Fibroblast of lung (primary cell): ENCODE results near the gene PCSK6. TPM values are rescaled to one million over a fixed set of nuclear protein-coding genes. Genes with fewer than 3 reads are reported as not detected.

Experiments
- DNase-seq, 2 donors: peaks; one replicate each; pipeline versions ENCODE4 v3.0.0 to v3.0.0-alpha.2; 2010; ENCODE audit warnings: low read depth in 2 of 2
- H2AFZ ChIP-seq: 2 replicates; pipeline ENCODE4 v1.5.1; 2012; ENCODE audit warnings: low read length, control low read depth, inconsistent platforms
- H3K27ac ChIP-seq: 2 replicates; pipeline ENCODE4 v1.5.1; 2011; ENCODE audit warnings: low read length, control low read depth; ENCODE audit not compliant: insufficient read depth
- H3K27me3 ChIP-seq: 2 replicates; pipeline ENCODE4 v1.5.1; 2011; ENCODE audit warnings: mild to moderate bottlenecking, low read length; ENCODE audit not compliant: control insufficient read depth, insufficient read depth
- H3K36me3 ChIP-seq: 2 replicates; pipeline ENCODE4 v1.5.1; 2011; ENCODE audit warnings: low read length; ENCODE audit not compliant: control insufficient read depth, insufficient read depth
- H3K4me1 ChIP-seq: 2 replicates; pipeline ENCODE4 v1.5.1; 2011; ENCODE audit warnings: low read length; ENCODE audit not compliant: control insufficient read depth, insufficient read depth; ENCODE audit errors: extremely low read depth
- H3K4me2 ChIP-seq: 2 replicates; pipeline ENCODE4 v1.5.1; 2011; ENCODE audit warnings: low read length, control low read depth; ENCODE audit not compliant: insufficient read depth; ENCODE audit errors: extremely low read depth
- H3K4me3 ChIP-seq, 4 experiments: fragments of 200-600 bp in 1 of 4; sonication (generic) in 1 of 4; replicated peaks in 1 of 4; 2 replicates each; pipeline ENCODE4 v1.5.1; 2011 to 2016; ENCODE audit warnings: low read length in 4 of 4, low read depth in 3 of 4, mild to moderate bottlenecking in 3 of 4, control low read depth in 2 of 4, inconsistent platforms in 1 of 4, mixed read lengths in 1 of 4; ENCODE audit not compliant: insufficient read depth in 1 of 4; ENCODE audit errors: control extremely low read depth in 1 of 4
- H3K79me2 ChIP-seq: 2 replicates; pipeline ENCODE4 v1.5.1; 2012; ENCODE audit warnings: mild to moderate bottlenecking, low read length, inconsistent platforms; ENCODE audit not compliant: control insufficient read depth, insufficient read depth
- H3K9ac ChIP-seq: 2 replicates; pipeline ENCODE4 v1.5.1; 2011; ENCODE audit warnings: mild to moderate bottlenecking, low read length, control low read depth; ENCODE audit not compliant: insufficient read depth
- H3K9me3 ChIP-seq: 2 replicates; pipeline ENCODE4 v1.5.1; 2012; ENCODE audit warnings: low read depth, low read length; ENCODE audit not compliant: control insufficient read depth, insufficient read depth
- H4K20me1 ChIP-seq: 2 replicates; pipeline ENCODE4 v1.5.1; 2011; ENCODE audit warnings: low read length; ENCODE audit not compliant: control insufficient read depth, insufficient read depth; ENCODE audit errors: extremely low read depth
- CTCF ChIP-seq, 2 donors: IDR thresholded peaks in 1 of 2; conservative IDR thresholded peaks in 1 of 2; 1 replicate in 1 of 2; 2 replicates in 1 of 2; pipeline ENCODE4 v1.5.1; 2011 to 2012; ENCODE audit warnings: low read length in 2 of 2, control low read depth in 1 of 2, inconsistent platforms in 1 of 2, low read depth in 1 of 2, mild to moderate bottlenecking in 1 of 2
- EZH2 ChIP-seq: IDR thresholded peaks from 2 replicates; pipeline ENCODE4 v1.5.1; 2012; ENCODE audit warnings: low read length, control low read depth, mild to moderate bottlenecking; ENCODE audit errors: missing control alignments
- polyA plus RNA-seq, 2 donors: library from polyadenylated mRNA; depleted of rRNA in 1 of 2; stranded (reverse) in 1 of 2; unstranded in 1 of 2; fragments of >200 nt; gene quantifications; 2 replicates each; pipeline ENCODE4 v1.2.1, GENCODE V29; 2011 to 2012; ENCODE audit warnings: missing spikeins in 1 of 2
- total RNA-seq: library from RNA; depleted of rRNA; stranded (reverse); fragments of >200 nt; gene quantifications from 2 replicates; pipeline ENCODE4 v1.2.1, GENCODE V29; 2014

PCSK6 gene
- total and polyA plus RNA-seq, 2 donors (not counting 1 experiment from before 2014, with no cell fraction given), result 0.02 to 0.83 TPM

GRCh38 chr15:101474983-101475382, 14.5 kb downstream of the PCSK6 start:
- Histone ChIP-seq H3K4me1 (no peaks in the 10 kb centered on the region), H3K27me3 (peaks cover 4% of the 10 kb centered on the region)
- no peak for DNase-seq

DNA sequence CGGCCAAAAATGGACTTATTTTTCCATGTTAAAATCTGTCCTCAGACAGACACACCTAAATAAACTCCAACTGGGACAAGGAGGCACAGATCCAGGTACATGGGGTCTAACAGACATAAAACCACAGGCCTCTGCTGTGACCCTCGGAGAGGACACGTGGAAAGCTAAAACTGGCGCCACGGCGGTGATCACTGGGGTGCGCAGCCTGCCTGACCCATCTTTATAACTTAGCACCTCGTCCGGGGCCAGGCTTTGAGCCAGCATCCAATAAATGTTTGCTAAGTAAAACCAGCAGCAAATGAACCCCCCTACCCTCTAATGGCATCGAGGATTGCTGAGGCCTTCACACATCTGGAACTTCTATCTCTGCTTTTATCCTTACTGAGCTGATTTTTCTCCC, 15.3 kb downstream of the PCSK6 start:
- H3K4me1 ChIP-seq, result no peaks in the 10 kb centered on the region
- H3K27me3 ChIP-seq, result peaks cover 4% of the 10 kb centered on the region
- H3K9me3 ChIP-seq, result no peaks in the 10 kb centered on the region
- no peak overlapping the region for H3K9ac ChIP-seq
- no peak for DNase-seq
- H2AFZ ChIP-seq, result no peak overlapping the region
- H3K79me2 ChIP-seq, result no peaks in the 10 kb centered on the region
- no peaks in the 10 kb centered on the region for H3K36me3 ChIP-seq
- no peak overlapping the region for H3K4me2 ChIP-seq
- H3K27ac ChIP-seq, result no peak overlapping the region
- H4K20me1 ChIP-seq, result no peaks in the 10 kb centered on the region
- H3K4me3 ChIP-seq, result no peak overlapping the region
- TF ChIP-seq CTCF (conservative IDR thresholded peaks at IDR 0.05 in 1 of 2, IDR thresholded peaks at IDR 0.05 in 1 of 2; ENCODE audit: low read depth in 1 of 2, low read length in 2 of 2) (no peak), EZH2 (no peak)

More at GRCh38 chr15:101474983-101475382, 14.5 kb downstream of the PCSK6 start:
- Histone ChIP-seq H4K20me1 (no peaks in the 10 kb centered on the region), H3K79me2 (no peaks in the 10 kb centered on the region), H3K27ac (no peak overlapping the region), H3K9me3 (no peaks in the 10 kb centered on the region), H3K36me3 (no peaks in the 10 kb centered on the region), H3K4me2 (no peak overlapping the region), H3K4me3 (no peak overlapping the region), H2AFZ (no peak overlapping the region), H3K9ac (no peak overlapping the region)
- no peak for TF ChIP-seq EZH2
- TF ChIP-seq CTCF (conservative IDR thresholded peaks at IDR 0.05 in 1 of 2, IDR thresholded peaks at IDR 0.05 in 1 of 2; ENCODE audit: low read depth in 1 of 2, low read length in 2 of 2), result no peak

DNA sequence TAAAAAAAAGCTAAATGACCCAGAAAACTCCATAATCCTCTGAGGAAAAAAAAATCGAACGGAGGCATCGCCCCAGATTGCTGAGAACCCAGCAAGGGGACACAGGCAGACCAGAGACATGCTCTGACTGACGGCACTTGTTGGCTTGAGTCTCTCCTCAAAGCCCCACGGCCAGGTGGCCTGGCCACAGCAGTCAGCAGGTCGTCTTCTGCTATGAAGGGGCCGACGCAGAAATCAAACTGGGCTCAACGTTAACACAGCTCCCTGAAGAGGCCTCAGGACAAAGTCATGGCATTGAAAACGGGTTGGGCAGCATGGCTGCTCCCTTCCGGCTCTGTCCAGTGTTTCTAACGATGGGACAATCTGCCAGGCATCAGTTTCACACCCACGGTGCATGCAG, 17.5 kb downstream of the PCSK6 start:
- TF ChIP-seq CTCF (conservative IDR thresholded peaks at IDR 0.05 in 1 of 2, IDR thresholded peaks at IDR 0.05 in 1 of 2; ENCODE audit: low read depth in 1 of 2, low read length in 2 of 2) (no peak), EZH2 (no peak)
- peaks cover 10% of the 10 kb centered on the region for H3K27me3 ChIP-seq

More for the DNA sequence above, 17.5 kb downstream of the PCSK6 start:
- DNase-seq, result no peak
- Histone ChIP-seq H3K4me2 (no peak overlapping the region), H3K36me3 (no peaks in the 10 kb centered on the region), H2AFZ (no peak overlapping the region), H3K27ac (no peak overlapping the region), H3K4me1 (no peaks in the 10 kb centered on the region), H3K79me2 (no peaks in the 10 kb centered on the region), H3K9ac (no peak overlapping the region), H3K9me3 (no peaks in the 10 kb centered on the region), H3K4me3 (no peak overlapping the region), H4K20me1 (no peaks in the 10 kb centered on the region)
